Ovary (tissue), 3 donors: ENCODE data around the gene RHOC.

Experiments
- POLR2A ChIP-seq: fragments of 450-650 bp; IDR thresholded peaks from one replicate; pipeline ENCODE4 v1.6.1; 2017; ENCODE audit warnings: antibody characterized with exemption, mild to moderate bottlenecking, moderate library complexity
- TF ChIP-seq, protein P1 (sequence below), 3 donors: fragments of 450-650 bp in 2 of 3; fragments of 200-600 bp in 1 of 3; IDR thresholded peaks; one replicate each; pipeline versions ENCODE4 v1.5.1 to v1.8.0; 2016 to 2022; ENCODE audit warnings: antibody characterized with exemption in 3 of 3, mild to moderate bottlenecking in 1 of 3
- donor health status: DM: no; HTN: no; CAD: no.

GRCh38 chr1:112731451-112731850 lies 24.5 kb upstream of the RHOC start:
- TF ChIP-seq, protein P1, sequence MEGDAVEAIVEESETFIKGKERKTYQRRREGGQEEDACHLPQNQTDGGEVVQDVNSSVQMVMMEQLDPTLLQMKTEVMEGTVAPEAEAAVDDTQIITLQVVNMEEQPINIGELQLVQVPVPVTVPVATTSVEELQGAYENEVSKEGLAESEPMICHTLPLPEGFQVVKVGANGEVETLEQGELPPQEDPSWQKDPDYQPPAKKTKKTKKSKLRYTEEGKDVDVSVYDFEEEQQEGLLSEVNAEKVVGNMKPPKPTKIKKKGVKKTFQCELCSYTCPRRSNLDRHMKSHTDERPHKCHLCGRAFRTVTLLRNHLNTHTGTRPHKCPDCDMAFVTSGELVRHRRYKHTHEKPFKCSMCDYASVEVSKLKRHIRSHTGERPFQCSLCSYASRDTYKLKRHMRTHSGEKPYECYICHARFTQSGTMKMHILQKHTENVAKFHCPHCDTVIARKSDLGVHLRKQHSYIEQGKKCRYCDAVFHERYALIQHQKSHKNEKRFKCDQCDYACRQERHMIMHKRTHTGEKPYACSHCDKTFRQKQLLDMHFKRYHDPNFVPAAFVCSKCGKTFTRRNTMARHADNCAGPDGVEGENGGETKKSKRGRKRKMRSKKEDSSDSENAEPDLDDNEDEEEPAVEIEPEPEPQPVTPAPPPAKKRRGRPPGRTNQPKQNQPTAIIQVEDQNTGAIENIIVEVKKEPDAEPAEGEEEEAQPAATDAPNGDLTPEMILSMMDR (IDR thresholded peaks at IDR 0.05), result no peak
- TF ChIP-seq POLR2A, result no peak
